HG02870 (cell line): ENCODE results near the gene ANKRD11.
"Not testable (repeated sequence)": the region's sequence is repeated elsewhere in the genome, so short reads cannot be mapped to it uniquely, and the experiment has no call there.

Experiments
- ATAC-seq: cut with Tn5 transposase; IDR thresholded peaks from one replicate; pipeline ENCODE4 v1.9.1; 2021; ENCODE audit warnings: mild to moderate bottlenecking, moderate library complexity; ENCODE audit not compliant: unreplicated experiment

ANKRD11 gene

DNA sequence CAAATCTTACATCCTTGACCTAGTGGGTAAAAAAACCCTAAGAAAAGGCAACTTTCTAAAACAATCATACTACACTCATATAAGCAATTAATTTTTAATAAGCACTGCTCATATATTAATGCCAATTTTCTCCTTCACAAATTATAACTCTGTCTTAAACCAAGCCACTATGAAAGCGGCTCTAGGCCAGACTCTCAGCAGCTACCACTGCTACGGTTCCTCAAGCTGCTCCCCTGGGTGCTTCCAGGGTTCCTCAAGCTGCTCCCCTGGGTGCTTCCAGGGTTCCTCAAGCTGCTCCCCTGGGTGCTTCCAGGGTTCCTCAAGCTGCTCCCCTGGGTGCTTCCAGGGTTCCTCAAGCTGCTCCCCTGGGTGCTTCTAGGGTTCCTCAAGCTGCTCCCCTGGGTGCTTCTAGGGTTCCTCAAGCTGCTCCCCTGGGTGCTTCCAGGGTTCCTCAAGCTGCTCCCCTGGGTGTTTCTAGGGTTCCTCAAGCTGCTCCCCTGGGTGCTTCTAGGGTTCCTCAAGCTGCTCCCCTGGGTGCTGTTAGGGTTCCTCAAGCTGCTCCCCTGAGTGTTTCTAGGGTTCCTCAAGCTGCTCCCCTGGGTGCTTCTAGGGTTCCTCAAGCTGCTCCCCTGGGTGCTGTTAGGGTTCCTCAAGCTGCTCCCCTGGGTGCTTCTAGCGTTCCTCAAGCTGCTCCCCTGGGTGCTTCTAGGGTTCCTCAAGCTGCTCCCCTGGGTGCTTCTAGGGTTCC is 35.8 kb downstream of the ANKRD11 start:
- ATAC-seq: not testable (repeated sequence)

GRCh38 chr16:89453501-89454321 is 36.6 kb downstream of the ANKRD11 start:
- ATAC-seq: no peak

- ATAC-seq: no peak
Measured at GRCh38 chr16:89452925-89453324, 37.4 kb downstream of the ANKRD11 start.

DNA sequence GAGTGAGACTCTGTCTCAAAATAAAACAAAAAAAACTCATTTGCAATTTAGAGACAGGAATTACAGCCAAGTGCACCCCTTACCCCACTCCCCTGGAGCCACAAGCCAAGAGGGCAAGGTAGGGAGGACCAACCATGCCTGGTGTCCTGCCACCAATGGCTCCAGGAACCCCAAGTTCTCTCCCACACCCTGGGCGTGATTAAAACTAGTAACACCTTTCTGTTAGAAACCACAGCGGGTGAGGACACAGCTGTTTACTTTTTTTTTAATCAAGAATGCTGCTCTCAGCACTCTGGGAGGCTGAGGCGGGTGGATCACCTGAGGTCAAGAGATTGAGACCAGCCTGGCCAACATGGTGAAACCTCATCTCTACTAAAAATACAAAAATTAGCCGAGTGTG is 38.1 kb downstream of the ANKRD11 start:
- no peak for ATAC-seq

DNA sequence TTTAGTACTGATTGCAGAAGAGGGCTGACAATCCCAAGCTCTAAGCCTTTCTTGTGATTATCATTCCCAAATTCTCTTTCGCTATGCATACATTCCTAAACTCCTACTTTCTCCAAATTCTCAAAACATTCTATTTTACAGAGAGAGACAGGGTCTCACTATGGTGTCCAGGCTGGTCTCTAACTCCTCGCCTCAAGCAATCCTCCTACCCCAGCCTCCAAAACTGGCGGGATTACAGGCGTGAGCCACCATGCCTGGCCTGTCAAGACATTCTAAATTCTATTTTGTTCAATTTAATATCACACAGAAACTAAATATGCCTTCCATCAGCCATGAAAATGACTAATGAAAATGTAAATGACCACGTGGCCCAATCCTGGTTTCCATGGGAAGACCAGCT is 39.8 kb downstream of the ANKRD11 start:
- no peak for ATAC-seq

GRCh38 chr16:89449726-89450335 is 40.5 kb downstream of the ANKRD11 start:
- ATAC-seq: no peak

DNA sequence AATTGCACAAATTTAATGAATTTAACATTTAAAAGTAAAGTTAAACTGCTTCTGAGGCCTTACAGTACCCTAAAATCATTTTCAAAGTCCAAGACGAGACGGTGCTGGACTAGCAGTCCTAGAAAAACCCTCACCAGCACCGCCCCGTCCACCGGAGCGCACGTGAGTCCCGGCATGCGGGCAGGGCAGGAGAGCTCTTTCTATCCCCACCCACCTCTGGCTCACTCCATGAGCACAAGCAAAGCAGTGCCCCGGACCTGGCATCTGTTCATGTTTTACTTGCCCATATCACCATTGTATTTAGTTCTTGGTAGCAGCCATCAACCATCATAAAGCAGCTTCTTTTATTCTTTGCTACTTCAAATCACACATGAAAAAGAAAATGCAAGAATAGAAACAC is 41.7 kb downstream of the ANKRD11 start:
- ATAC-seq: no peak

- ATAC-seq: no peak
Measured at GRCh38 chr16:89446975-89447293, 43.4 kb downstream of the ANKRD11 start.

DNA sequence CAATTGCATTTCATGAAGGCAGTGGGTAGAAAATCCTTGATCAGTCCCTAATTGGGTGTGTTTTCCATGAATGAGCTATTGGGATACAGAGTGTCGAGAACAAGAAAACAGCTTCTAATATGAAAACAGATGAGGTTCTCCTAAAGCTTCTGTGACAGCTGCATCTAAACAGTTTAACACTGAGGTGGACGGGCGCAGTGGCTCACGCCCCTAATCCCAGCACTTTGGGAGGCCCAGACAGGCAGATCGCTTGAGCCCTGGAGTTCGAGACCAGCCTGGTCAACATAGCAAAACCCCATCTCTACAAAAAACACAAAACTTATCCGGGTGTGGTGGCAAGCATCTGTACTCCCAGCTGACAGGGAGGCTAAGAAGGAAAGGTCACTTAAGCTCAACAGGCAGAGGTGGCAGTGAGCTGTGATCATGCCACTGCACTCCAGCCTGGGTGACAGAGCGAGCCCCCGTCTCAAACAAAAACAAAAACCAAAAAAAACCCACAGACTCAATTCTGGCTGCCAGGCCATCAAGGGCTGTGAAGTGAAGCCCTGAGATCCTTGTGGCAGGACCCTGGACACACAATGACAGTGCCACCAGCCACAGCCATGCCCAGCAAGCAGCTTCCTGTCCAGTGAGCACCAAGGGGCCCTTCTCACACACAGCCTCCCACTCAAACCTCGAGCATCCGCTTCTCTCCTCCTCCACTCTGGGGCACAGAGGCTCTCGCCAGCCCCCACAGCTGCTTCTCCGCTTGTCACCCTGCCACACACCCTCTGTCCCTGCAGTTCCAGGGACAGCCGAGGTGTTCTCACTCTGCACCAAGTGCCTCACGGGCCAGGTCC is 44.0 kb downstream of the ANKRD11 start:
- ATAC-seq: no peak

DNA sequence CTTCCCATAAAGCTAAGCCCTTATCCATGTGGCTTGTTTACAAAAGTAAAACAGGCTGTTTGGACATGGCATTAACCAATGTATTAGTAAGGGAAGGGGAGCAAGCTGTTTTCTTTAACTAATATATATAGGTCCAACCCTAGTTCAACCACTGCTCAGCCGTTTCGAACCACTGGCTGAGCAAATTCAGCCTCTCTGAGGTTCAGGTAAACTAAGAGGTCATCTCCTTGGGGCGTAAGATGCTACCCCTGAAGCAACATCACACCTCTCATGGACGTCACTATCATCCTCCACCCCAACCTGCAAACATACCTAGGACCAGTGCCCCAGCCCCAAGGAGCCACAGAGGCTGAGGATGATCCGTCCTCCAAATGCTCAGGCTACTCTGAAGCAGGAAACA is 45.2 kb downstream of the ANKRD11 start:
- no peak for ATAC-seq

GRCh38 chr16:89444728-89445127 is 45.6 kb downstream of the ANKRD11 start:
- no peak for ATAC-seq

- no peak for ATAC-seq
Measured at GRCh38 chr16:89444151-89444723, 46.1 kb downstream of the ANKRD11 start.

DNA sequence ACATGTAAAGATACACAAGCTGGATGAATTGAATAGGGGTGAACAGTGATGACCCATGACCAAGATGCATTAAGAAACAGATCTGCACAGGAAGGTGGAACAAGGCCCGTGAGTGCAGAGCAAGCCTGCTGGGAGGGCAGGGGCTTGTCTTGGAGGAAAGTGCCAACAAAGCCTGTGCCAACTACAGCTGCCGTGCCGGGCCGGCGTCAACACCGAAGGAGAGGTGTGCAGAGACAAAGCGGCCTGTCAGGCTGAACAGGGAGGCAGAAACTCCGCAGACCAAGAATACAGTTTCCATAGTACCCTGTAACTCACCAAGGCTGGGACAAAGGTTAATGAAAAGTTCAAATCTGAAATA is 46.7 kb downstream of the ANKRD11 start:
- no peak for ATAC-seq

- no peak for ATAC-seq
Measured at GRCh38 chr16:89442990-89443726, 47.2 kb downstream of the ANKRD11 start.

GRCh38 chr16:89442588-89442987 is 47.8 kb downstream of the ANKRD11 start:
- ATAC-seq: no peak

DNA sequence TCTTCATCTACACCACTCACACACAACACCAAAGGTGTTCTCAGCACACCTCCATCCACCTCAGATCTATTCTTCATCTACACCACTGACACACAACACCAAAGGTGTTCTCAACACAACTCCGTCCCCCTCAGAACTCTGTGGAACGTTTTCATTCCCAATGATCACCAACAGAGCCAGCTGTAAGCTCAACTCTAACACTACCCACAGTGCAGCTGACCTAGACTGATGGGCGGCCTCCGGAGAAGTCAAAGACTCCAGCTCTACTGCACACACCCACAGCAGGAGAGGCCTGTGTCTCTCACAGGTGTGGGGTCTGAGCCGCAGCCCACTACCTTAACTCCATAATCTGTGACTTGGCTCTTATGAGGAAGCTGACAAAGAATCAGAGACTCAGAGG is 50.7 kb downstream of the ANKRD11 start:
- no peak for ATAC-seq

DNA sequence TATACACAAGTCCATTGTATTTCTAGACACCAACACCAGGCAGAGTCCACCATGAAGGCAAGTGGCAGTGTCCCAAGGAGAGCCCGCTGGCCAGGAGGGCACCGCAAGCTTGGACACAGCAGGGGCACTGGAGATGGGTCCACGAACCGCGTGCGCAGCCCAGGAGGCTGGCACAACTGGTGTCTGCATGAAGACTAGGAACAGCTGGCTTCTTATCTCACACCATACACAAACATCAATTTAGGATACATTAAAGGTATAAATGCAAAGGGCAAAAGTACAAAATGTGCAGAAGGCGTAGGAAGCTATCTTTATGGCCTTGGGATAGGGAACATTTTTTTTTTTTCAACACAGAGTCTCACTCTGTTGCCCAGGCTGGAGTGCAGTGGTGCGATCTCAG is 52.4 kb downstream of the ANKRD11 start:
- ATAC-seq: no peak

- ATAC-seq: no peak
Measured at GRCh38 chr16:89437251-89437987, 52.9 kb downstream of the ANKRD11 start.

DNA sequence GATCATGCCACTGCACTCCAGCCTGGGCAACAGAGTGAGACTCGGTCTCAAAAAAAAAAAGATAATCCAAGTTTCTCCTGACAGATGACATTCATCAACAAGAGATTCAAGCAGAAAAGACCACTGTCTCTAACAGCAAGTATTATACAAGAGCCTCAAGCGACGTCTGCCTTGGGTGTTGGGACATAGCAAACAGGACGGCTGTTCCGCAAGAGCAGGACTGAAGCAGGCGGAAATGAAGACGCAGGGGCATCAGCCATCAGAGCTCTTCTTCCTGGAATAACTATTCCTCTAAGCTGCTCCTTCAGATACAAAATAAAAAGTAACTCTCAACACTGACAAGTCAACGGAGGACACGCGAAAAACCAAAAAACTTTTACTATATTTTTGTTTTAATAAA is 54.0 kb downstream of the ANKRD11 start:
- no peak for ATAC-seq

DNA sequence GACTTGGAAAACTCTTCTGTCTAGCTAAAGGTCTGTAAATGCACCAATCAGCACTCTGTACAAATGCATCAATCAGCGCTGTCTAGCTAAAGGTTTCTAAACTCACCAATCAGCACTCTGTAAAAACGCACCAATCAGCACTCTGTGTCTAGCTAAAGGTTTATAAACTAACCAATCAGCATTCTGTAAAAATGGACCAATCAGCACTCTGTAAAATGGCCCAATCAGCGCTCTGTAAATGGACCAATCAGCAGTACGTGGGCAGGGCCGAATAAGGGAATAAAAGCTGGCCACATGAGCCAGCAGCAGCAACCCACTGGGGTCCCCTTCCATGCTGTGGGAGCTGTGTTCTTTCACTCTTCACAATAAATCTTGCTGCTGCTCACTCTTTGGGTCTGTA is 55.3 kb downstream of the ANKRD11 start:
- not testable (repeated sequence) for ATAC-seq
